Activated T-cell treated with anti-CD3 and anti-CD28 coated beads, Interleukin-2, amount 50 U/mL, for 4 hours (primary cell): Measurements from ENCODE around the gene NSUN4. TPM values are rescaled to one million over a fixed set of nuclear protein-coding genes. Genes with fewer than 3 reads are reported as not detected.

ENCODE experiments used
- ATAC-seq, 2 donors: fragments of 200-7000 bp; cut with Tn5 transposase; one replicate each; pipeline ENCODE4 v1.10.0; 2021
- DNase-seq: peaks from one replicate; pipeline ENCODE4 v3.0.0-alpha.2; 2020
- H3K27me3 Mint-ChIP-seq: one replicate; pipeline ENCODE4 v1.8.0; 2021; ENCODE audit warnings: low read depth, mixed read lengths
- H3K36me3 Mint-ChIP-seq: one replicate; pipeline ENCODE4 v1.8.0; 2022; ENCODE audit warnings: mixed read lengths; ENCODE audit not compliant: insufficient read depth
- H3K4me1 Mint-ChIP-seq: one replicate; pipeline ENCODE4 v1.8.0; 2021; ENCODE audit warnings: low read depth, mixed read lengths
- H3K4me3 Mint-ChIP-seq: one replicate; pipeline ENCODE4 v1.8.0; 2021; ENCODE audit warnings: mild to moderate bottlenecking, moderate library complexity, mixed read lengths
- H3K9me3 Mint-ChIP-seq: one replicate; pipeline ENCODE4 v1.8.0; 2021; ENCODE audit warnings: mixed read lengths
- total RNA-seq, 3 donors: library from RNA; stranded (reverse); gene quantifications; one replicate each; pipeline ENCODE4 v1.2.1, GENCODE V29; 2021

The NSUN4 gene
- 10 to 100 TPM; 42.2 to 44.1 (median 44.0) TPM for total RNA-seq

DNA sequence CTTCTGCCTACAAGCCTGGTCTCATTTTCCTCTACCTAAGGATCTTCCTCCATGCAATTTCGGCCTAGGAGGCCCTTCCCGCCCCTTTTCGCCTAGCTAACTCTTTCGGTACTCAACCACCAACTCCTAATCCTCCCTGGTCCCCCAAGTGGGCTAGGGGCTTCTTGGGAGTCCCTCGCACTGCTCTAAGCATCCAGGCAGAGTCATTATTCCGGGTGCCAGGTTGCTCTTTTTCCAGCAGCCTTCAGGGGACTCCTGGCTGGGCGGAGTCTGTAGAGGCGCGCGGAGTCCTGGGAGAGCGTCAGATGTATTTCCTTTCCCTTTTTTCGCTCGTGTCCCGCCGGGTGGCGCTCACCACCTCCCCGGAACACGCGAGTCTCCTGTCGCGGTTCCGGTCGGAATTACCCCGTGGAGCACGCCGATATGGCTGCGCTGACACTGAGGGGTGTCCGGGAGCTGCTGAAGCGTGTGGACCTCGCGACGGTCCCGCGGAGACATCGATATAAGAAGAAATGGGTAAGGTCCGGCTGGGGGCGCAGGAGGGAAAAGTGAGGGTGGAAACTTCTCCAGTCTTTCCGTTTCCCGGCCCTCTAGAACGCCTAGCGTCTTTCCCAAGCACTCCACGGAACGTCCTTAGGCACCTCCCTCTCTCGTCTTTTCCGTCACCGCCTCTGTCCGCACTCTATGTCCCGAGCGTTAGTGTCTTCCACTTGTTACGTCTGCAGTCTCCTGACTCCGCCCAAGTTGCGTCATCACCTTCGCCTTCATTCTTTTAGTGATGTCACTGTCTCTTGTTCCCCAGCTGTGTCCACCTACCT, at the start of gene NSUN4:
Gene NSUN4 (plus strand): TSS at position 404 of the 818 bp plus-strand sequence. CDS start 20 bp downstream, at position 424.
- Mint-ChIP-seq H3K4me3 (peak within 1 kb of the TSS; percentile 100), H3K4me1 (peaks cover 38% of the 10 kb centered on the region), H3K27me3 (no peaks in the 10 kb centered on the region), H3K36me3 (peaks cover 18% of the 10 kb centered on the region), H3K9me3 (no peaks in the 10 kb centered on the region)
- peak; percentile 94 for ATAC-seq
- peak; percentile 78 for DNase-seq

DNA sequence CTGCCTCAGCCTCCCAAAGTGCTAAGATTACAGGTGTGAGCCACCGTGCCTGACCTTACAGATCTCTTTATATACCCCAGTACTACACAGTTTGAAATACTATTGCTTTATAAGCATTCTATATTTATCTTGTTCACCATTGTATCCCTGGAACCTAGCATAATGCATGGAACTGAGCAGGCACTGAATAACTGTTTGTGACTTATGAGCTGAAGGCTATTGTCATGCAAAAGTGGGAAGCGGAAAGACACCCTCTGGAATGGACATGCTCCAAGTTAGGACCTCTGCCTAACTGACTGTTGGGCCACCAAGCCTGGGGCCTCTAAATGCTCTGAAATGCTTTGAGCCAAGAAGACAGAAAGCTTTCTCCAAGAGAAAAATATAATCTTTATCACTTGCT, 45.3 kb upstream of the NSUN4 start:
- Mint-ChIP-seq H3K4me1 (peaks cover 2% of the 10 kb centered on the region), H3K27me3 (no peaks in the 10 kb centered on the region), H3K4me3 (no peak overlapping the region), H3K36me3 (peaks cover 25% of the 10 kb centered on the region), H3K9me3 (no peaks in the 10 kb centered on the region)
- ATAC-seq = no peak
- DNase-seq = no peak

DNA sequence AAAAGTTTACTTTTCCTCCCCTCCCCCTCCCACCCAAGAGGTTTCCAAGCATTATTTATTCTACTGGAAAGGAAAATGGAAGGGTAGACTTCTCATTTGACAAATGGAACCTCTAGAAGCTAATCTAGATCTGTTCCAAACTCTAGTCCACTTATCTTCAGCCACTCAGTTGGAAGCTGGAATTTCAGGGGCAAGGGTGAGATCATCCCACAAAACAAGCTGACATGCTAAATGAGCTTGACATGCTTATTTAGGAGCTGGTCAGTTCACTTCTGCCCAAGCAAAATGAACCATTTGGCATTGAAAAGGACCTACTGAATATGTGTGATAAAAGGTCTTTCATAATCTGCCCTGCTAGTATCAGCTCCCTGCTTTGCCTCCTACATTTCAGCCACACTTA, 42.2 kb upstream of the NSUN4 start:
- ATAC-seq (no peak), DNase-seq (no peak)
- Mint-ChIP-seq H3K4me3 (no peak overlapping the region), H3K4me1 (peaks cover 16% of the 10 kb centered on the region), H3K27me3 (no peaks in the 10 kb centered on the region), H3K9me3 (no peaks in the 10 kb centered on the region), H3K36me3 (peaks cover 25% of the 10 kb centered on the region)

DNA sequence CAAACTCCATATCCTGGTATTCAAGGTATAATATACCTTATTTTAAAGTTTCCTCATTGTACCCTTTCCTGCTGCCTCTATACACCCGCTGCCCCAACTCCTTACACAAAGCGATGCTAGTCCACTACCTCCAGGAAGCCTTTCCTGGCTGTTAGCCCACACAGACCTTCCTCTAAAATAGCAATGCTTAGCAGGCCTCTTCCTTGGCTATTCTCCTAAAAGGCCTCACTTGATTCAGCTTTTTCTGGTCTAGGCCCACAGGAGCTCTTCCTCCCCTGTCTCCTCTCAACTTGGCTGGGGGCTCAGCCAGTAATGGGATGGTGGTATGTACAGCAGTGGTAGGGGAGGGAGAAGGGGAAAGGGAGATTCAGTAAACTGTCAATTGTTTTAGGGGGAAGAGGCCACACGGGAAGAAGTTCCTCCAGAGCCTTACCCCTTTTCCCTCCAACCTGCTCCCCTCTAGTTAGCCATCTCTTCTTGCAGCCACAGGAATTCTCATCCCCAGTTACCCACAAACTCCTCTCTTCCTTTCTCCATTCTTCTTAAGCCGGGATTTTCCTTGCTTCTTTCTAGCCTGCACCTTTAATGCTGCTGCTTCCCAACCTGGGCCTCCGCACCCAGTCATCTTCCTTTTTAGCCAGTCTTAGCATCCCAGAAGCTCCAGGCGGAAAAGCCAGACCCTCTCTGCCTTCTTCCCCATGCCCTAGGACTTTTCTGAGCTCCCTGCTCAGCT, 39.8 kb upstream of the NSUN4 start:
- Mint-ChIP-seq H3K36me3 (peaks cover 24% of the 10 kb centered on the region), H3K4me3 (peak overlapping the region; percentile 98), H3K27me3 (no peaks in the 10 kb centered on the region), H3K9me3 (no peaks in the 10 kb centered on the region), H3K4me1 (peaks cover 23% of the 10 kb centered on the region)
- no peak for DNase-seq
- no peak for ATAC-seq

DNA sequence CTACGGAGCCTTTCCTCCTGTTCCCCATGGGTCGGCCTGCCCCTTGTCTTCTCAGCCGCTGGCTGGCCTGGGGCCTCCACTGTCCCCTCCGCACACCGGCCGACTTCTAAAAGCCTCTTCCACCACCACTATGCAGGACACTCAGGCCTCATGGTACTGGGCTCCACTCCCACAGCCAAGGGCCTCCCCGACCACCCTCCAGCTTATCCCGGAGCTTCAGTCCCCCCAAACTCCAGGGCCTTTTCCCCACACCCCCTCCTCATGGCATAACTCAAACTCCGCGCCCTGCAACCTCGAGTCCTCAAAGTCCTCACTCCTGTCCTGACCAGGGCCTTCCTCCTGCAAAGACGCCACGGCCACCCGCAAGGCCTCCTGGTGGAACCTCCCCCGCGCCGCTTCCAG, 39.2 kb upstream of the NSUN4 start:
- Mint-ChIP-seq H3K27me3 (no peaks in the 10 kb centered on the region), H3K4me1 (peaks cover 28% of the 10 kb centered on the region), H3K36me3 (peaks cover 24% of the 10 kb centered on the region), H3K4me3 (peak overlapping the region; percentile 98), H3K9me3 (no peaks in the 10 kb centered on the region)
- DNase-seq (no peak), ATAC-seq (no peak)

DNA sequence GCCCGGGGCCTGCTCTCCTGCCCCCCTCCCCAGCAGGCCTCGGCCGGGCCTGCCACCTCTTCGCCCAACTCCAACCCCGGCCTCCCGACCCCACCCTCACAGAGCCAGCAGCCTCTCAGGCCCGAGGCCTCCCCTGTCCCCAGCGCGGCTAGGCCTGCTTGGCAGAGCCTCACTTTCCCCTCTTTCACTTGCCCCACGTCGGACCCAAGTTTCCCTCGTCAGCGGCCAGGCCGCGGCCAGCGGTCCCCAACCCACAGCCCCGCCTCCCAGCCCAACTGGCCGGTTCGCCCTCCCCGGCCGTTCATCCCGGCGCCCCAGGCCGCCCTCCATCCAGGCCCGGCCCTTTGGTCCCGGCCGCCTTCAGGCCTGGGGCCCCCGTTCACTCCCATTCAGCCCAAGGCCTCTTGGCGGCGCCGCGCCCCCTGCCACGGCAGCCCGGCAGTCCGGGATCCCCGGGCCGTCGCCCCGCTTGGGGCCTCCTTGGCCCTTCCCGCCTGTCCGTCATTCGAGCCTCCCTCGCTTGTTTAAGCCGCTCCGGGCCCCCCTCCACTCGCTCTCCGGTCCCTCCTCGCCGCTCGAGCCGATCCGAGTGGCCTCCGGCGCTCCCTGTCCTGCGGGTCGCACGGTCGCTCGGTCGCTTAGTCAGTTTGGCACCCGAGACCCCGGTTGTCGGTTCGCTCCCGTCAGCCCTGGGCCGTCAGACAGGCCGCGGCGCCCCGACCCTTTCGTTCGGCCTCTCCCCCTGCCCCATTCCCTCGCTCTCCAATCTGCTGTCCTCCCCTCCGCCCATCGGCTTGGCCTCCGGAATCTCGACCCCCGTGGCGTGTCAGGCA, 38.6 kb upstream of the NSUN4 start:
- Mint-ChIP-seq H3K4me3 (peak overlapping the region; percentile 98), H3K36me3 (peaks cover 17% of the 10 kb centered on the region), H3K9me3 (no peaks in the 10 kb centered on the region), H3K27me3 (no peaks in the 10 kb centered on the region), H3K4me1 (peaks cover 31% of the 10 kb centered on the region)
- ATAC-seq = peak; percentile 26 to 38
- peak; percentile 41 for DNase-seq

DNA sequence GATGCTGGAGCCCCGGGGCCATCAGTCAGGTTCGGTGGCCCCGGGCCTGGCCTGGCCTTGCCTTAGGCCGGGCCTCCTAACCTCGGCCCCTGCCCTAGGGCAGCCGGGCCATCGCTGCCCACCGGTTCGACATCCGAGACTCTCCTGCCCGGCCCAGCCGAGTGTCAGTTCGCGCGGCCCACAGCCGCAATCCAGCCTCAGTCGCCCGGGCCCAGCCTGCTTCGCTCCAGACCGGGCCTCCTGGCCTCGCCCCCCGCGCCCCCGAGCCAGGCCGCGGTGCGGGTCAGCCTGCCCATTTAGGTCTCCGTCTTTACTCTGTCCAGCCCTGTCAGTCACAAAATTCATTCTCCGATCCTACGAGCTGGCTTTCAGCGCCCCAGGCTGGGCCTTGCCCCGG, 38.0 kb upstream of the NSUN4 start:
- Mint-ChIP-seq H3K9me3 (no peaks in the 10 kb centered on the region), H3K4me3 (peak overlapping the region; percentile 98), H3K27me3 (no peaks in the 10 kb centered on the region), H3K36me3 (peaks cover 13% of the 10 kb centered on the region), H3K4me1 (peaks cover 36% of the 10 kb centered on the region)
- DNase-seq (no peak), ATAC-seq (peak; percentile 8 to 18)

DNA sequence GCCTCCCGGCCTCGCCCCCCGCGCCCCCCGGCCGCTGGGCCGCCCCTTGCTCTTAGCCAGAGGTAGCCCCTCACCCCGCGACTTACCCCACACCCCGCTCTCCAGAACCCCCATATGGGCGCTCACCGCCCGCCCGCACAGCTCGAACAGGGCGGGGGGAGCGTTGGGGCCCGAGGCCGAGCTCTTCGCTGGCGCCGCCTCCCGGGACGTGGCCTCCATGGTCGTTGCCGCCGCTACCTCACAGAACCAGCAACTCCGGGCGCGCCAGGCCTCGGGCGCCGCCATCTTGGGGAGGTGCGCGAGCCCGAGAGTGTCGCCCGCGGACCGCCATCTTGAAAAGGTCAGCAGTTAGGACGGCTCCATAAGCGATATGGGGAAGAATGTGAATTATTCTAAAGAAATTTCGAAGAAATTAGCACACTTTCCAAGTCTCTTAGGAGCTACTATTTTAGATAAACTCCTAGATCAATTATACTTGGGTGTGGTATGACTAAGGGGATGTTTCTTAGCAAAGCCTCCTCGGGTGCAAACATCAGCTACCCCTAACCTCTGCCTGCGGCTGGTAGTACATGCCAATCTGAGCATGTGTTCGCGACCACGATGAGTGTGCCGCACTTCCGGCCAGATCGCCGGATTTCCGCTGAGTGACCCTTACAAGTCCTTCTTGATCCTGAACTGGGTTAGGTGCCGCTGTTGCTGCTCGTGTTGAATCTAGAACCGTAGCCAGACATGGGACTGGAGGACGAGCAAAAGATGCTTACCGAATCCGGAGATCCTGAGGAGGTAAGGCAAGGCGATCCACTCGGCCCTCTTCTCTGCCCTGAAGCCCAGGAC, 37.4 kb upstream of the NSUN4 start, which contains the start of the genes LRRC41 and UQCRH:
Gene LRRC41 (minus strand): TSS at position 579 of the 834 bp plus-strand sequence. CDS start 294 bp downstream, at position 285.
Gene UQCRH (plus strand): TSS at position 661 of the 834 bp plus-strand sequence. CDS start 69 bp downstream, at position 730.
- DNase-seq = peak; percentile 90
- Mint-ChIP-seq H3K4me1 (peaks cover 42% of the 10 kb centered on the region), H3K27me3 (no peaks in the 10 kb centered on the region), H3K36me3 (peaks cover 14% of the 10 kb centered on the region), H3K9me3 (no peaks in the 10 kb centered on the region), H3K4me3 (peak within 1 kb of the TSS; percentile 98)
- ATAC-seq = peak; percentile 87 to 88

DNA sequence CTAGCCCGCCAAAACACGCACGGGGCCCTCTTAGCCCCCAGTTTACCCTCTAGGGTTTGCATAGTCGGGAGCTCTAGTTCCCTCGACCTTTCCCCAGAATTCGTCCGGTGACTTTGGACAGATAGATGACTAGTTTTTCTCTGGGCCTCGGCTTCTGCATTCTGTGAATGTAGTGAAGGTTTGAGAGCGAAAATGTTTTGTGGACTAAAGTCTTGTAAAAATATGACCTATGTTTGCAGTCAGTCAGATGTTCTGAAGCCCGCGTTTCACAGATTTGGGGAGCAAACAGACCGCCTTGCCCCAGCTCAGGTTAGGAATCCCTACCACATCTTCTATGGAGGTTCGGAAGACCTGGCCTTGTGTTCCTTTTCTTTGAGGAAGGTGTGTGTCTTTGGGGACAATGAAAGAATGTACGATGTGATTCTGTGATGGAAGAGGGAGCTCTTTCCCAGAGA, 36.7 kb upstream of the NSUN4 start:
- Mint-ChIP-seq H3K4me3 (peak overlapping the region; percentile 98), H3K9me3 (no peaks in the 10 kb centered on the region), H3K4me1 (peaks cover 42% of the 10 kb centered on the region), H3K27me3 (no peaks in the 10 kb centered on the region), H3K36me3 (peaks cover 16% of the 10 kb centered on the region)
- ATAC-seq (no peak), DNase-seq (no peak)

DNA sequence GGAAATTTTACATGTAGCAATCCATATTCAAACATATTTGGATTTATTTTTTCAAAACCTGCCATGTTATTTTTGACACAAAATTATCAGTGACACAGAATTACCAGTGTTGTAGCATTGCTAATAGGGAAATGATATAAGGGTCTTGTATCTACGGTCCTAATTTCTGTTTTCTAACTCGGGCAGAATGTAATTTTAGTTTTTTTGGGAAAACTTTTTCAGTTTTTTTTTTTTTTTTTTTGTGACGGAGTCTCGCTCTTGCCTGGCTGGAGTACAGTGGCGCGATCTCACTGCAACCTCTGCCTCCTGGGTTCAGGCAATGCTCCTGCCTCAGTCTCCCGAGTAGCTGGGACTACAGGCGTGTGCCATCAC, 34.5 kb upstream of the NSUN4 start:
- Mint-ChIP-seq H3K4me1 (peaks cover 33% of the 10 kb centered on the region), H3K4me3 (peak overlapping the region; percentile 19)

DNA sequence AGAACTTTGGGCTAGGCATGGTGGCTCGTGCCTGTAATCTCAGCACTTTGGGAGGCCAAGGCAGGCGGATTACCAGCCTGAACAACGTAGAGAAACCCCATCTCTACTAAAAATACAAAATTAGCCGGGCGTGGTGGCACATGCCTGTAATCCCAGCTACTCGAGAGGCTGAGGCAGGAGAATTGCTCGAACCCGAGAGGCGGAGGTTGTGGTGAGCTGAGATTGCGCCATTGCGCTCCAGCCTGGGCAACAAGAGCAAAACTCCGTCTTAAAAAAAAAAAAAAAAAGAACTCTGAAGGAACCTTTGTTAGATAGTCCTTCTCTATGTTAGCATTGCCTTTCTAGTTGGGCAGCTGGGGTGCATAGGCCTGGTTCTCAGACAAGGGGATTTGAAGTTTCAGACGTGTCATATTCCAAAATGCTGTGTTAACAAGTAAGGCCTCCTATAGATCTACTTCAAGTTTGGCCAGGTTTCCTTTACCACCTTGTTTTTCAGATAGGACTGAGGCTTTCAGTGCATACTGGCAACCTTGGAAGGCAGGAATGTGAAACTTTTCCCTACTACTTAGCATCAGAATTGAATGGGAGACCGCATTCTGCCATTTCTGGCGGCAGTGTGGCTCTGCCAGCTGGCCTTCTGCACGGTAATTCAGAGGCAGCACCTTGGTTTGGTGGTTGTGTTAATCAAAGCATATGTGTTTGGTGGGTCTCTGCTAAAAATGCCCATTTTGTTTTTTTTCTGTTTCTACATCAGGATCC, 31.0 kb upstream of the NSUN4 start:
- no peak overlapping the region for H3K4me3 Mint-ChIP-seq

More for the DNA sequence above, 34.5 kb upstream of the NSUN4 start:
- DNase-seq (no peak), ATAC-seq (no peak)
- Mint-ChIP-seq H3K9me3 (no peaks in the 10 kb centered on the region), H3K27me3 (no peaks in the 10 kb centered on the region), H3K36me3 (peaks cover 27% of the 10 kb centered on the region)

DNA sequence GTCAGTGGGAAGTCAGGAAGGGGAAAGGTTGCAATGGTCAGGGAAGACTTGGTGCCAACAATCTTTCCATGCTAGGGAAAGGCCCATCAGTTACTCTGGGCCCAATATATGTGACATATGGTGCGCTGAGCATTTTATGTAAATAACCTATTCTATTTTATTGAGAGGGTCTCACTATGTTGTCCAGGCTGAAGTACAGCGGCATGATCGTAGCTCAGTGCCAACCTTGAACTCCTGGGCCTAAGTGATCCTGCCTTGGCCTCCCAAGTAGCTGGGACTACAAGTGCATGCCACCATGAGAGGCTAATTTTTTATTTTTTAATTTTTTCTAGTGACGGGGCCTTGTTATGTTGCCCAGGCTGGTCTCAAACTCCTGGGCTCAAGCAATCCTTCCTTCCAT, 30.3 kb upstream of the NSUN4 start:
- peaks cover 34% of the 10 kb centered on the region for H3K36me3 Mint-ChIP-seq

More for the DNA sequence above, 31.0 kb upstream of the NSUN4 start:
- DNase-seq (no peak), ATAC-seq (no peak)
- H3K27me3 Mint-ChIP-seq = no peaks in the 10 kb centered on the region
- H3K36me3 Mint-ChIP-seq = peaks cover 30% of the 10 kb centered on the region
- peaks cover 26% of the 10 kb centered on the region for H3K4me1 Mint-ChIP-seq
- H3K9me3 Mint-ChIP-seq = no peaks in the 10 kb centered on the region

More for the DNA sequence above, 30.3 kb upstream of the NSUN4 start:
- no peak for DNase-seq
- no peaks in the 10 kb centered on the region for H3K9me3 Mint-ChIP-seq
- ATAC-seq = no peak
- no peak overlapping the region for H3K4me3 Mint-ChIP-seq
- H3K4me1 Mint-ChIP-seq = peaks cover 23% of the 10 kb centered on the region
- no peaks in the 10 kb centered on the region for H3K27me3 Mint-ChIP-seq
